HG02642 (cell line): ENCODE results near the gene CMTM8.
"Not testable (repeated sequence)": the region's sequence is repeated elsewhere in the genome, so short reads cannot be mapped to it uniquely, and the experiment has no call there.

Source experiments
- ATAC-seq: cut with Tn5 transposase; IDR thresholded peaks from one replicate; pipeline ENCODE4 v1.9.1; 2021; ENCODE audit warnings: mild to moderate bottlenecking; ENCODE audit not compliant: unreplicated experiment, poor library complexity

Gene CMTM8, protein sequence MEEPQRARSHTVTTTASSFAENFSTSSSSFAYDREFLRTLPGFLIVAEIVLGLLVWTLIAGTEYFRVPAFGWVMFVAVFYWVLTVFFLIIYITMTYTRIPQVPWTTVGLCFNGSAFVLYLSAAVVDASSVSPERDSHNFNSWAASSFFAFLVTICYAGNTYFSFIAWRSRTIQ

DNA sequence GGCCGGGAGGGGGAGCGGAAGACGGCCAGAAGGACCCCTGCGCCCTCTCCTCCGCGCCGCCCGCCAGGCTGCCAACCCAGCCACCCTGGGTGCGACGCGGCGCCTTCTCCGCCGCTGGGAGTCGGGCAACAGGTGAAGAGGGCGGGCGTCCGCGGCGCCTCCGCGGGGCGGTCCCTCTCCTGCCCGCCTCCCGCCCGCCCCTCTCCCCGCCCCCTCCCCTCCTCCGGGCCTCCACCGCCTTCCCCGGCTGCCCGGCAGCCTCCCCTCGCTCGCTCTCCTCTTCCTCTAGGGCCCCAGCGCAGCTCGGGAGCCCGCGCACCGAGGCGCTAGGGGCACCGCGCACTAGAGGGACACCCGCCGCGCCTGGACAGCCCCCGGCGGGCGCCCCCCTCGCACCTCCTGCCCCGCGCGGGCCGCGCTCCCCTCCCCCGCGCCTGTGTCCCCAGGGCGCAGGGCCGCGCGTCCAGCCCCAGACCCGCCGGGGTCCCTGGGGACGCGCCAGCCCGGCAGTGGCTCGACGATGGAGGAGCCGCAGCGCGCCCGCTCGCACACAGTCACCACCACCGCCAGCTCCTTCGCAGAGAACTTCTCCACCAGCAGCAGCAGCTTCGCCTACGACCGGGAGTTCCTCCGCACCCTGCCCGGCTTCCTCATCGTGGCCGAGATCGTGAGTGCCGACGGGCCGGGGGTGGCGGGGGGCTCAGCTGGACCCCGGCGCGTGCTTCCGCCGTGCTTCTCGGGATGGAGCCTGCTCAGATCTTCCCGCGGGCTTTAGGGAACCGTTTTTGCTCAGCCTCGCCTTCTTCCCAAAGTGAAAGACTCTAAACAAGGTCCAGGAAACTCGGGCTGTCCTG is at the start of gene CMTM8:
Gene CMTM8, plus strand, starts transcription at position 228 of the 854 bp plus-strand sequence. Its CDS starts 293 bp downstream, at position 521.
- peak; percentile 61 for ATAC-seq

DNA sequence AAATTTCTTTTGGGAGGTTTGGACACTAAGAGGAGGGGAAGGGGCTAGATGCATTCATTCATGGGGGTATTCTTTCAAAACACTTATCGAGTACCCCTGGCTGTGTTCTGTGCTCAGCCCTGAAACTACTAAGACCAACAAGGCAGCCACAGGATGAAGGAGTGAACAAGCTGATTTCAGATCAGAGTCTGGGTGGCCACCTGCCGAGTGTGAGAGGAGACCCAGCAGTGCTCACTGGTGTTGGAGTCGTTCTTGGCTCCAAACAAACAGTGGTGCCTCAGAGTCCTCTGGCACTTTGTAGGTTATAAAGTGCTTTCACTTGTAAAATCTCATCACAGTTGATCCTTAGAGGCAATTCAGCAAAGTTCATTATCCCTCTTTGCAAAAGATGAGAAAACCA is 48.8 kb upstream of the CMTM8 start:
- no peak for ATAC-seq

DNA sequence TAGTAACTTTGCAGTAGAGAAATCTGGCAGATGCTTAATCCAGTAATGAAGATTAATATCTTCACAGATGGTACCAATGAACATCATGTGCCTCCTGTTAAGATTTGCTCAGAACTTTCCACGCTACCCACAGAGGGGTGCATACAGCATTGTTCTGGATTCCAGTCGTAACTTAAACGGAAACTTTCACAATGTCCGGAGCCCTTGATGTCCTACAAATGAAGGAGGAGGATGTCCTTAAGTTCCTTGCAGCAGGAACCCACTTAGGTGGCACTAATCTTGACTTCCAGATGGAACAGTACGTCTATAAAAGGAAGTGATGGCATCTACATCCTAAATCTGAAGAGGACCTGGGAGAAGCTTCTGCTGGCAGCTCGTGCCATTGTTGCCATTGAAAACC is 47.9 kb upstream of the CMTM8 start:
- ATAC-seq = not testable (repeated sequence)

DNA sequence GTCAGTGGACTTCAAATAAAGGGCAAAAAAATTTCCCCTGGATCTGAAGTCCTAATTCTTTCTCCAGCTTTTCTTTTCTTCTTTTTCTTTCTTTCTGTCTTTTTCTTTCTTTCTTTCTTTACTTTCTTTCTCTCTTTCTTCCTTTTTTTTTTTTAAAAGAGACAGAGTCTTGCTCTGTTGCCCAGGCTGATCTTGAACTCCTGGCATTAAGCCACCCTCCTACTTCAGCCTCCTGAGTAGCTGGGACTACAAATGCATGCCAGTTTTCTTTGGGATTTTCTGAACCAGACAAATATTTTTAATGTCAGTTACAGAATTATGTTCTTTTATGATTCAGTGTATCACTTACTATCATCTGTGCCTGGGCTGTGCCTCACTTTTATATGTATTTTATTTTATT is 45.4 kb upstream of the CMTM8 start:
- ATAC-seq = no peak

DNA sequence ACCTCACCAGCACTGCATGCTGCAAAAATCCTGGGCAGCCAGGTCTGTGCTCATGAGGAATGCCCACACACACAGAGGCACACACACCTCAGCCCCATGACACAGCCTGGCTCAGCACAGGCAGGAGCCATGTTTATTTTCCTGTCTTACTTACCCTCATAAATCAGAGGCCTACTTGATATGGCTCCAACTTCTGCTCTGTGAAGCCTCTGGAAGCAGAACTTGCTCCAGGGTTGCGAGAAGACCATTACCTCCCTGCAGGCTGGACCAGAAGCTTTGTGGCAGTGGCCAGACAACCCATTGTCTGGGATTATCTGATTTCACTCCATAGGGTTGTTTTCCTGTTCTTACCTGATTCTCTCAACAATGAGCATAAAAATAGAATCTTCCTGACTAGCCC is 43.8 kb upstream of the CMTM8 start:
- ATAC-seq = no peak

DNA sequence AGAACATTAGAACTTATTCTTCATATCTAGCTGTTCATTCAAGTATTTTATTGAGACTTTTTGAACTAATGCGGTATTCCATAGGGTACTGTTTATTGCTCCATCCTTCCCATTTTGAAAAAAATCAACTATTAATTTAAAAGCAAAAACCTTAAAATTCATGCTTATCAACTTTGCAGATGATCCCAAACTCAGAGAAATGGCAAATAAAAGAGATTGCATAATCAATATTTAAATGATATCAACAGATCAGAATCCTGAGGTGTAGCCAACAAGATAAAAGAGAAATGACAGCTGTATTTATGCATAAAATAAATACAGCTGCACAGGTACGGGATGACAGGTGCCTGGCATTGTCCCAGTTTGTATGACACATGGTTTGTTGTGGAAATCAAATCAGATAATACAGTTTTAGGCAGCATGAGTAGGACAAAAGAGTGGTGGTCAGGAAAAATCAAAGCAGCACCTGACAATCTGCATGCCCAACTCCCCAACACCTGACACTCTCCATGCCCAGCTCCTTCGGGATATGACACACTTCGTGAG is 42.4 kb upstream of the CMTM8 start:
- no peak for ATAC-seq

DNA sequence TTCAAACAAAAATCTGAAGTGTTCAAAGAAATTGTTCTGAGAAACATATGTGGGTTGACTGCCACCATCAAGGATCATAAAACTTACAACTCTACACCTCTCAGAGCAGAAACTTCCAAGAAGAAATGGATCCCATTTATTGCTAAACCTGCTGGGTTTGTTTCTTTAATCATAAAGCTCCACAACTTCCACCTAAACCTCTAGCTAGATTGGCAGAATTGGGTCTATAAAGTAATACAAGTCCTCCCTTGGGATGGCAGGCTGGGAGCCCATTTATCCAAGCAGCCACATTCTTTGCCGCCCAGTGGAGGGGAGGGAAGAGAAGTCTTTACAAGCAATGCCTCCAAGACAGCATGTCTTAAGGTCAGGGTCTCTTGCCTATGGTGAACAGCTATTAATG is 40.5 kb upstream of the CMTM8 start:
- ATAC-seq = no peak

DNA sequence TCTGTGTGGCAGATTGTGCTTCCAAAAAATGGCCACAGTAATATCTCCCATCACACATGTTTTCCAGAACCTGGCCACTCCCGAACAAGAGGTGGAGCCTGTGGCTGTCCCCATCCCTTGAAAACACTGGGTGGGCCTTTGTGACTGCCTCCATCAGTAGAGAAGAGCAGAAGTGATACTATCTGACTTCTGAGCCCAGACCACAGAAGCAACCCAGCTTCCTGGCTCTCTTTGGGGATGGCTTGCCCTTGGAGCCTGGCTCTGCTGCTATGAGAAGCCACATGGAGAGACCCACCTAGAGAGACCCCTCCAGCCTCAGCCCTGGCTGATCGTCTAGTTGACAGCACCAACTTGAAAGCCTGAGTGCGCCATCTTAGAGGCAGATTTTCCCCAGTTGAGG is 39.8 kb upstream of the CMTM8 start:
- no peak for ATAC-seq

DNA sequence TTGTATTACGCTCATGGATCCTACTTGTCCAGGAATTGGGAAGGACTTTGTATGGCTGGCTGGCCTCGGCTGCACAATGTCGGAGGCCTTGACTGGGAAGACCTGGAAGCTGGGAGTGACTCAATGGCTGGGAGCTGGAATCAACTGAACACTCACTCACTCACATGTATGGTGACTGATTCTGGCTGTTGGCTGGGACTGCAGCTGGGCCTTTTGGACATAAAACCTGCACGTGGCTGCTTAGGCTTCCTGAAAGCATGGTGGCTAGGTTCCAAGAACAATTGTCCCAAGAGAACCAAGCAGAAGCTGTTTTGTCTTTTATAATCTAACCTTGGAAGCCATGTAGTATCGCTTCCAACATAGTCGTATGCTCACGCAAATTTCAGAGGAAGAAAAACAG is 38.0 kb upstream of the CMTM8 start:
- ATAC-seq = no peak

DNA sequence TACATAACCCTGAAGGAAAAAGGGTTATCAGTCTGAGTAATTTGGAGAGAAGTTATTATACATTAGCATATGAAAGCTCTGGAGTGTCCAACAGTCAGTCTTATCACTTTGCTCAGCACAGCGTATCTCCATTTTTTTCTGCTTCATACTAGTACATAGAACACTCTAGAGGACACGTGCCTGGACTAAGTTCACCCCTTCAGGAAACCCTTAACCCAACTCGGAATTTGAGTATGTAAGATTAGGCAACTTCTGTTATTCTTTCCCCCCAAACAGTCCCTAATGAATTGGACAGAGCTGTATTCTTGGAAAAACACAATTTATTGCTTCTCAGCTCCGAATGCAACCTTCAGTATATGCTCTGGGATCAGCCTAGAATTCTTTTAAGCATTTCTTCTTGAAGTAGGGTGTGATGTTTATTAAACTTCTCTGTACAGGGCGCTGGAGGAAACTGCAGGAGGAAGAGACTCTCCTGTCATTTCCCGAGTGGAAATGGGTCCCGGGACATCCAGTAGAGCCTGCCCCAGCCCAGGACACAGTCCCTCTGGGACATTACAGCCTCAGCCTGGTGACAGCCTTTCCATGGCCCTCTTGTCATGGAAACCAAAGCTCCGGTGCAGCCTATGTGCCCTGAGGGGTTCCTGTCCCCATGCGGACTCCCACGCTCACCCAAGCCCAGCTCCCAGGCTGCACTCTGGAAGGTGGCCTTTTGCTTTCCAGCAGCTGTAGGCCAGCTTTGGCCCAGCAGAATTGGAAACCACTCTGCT is 37.3 kb upstream of the CMTM8 start:
- ATAC-seq = no peak

DNA sequence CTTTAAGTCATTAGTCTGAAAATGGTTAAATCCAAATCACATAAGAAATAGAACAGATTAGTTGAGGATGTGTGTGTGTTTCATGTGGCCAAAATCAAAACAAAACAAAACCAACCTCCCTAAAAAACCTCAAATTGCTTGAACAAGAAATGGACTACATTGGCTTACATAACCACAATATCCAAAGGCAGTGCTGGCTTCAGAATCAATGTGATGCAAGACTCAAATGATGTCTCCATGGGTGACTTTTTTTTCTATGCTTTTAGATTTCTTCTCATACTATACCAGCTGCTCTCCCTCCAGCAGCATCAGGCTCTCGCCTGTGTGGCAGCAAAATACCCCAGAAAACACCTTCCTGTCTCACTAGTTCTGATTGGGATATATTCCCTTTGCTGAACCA is 36.0 kb upstream of the CMTM8 start:
- no peak for ATAC-seq

DNA sequence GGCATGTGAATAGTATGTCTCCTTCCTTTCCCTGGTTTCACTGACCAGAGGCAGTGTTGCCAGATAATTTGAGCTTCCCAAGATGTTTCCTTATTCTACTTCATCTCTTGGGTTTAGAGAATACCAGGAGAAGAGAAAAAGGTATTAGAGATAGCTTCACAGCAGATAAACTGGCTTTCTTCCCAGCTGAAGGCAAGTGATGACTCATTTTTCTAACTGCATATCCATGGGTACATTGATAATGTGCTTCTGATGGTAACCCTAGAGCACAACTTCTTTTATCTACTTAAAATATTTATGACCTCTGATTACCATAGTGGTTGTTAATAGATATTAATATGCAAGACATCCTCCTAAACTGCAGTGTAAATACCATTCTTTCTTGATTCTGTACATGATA is 34.6 kb upstream of the CMTM8 start:
- no peak for ATAC-seq

DNA sequence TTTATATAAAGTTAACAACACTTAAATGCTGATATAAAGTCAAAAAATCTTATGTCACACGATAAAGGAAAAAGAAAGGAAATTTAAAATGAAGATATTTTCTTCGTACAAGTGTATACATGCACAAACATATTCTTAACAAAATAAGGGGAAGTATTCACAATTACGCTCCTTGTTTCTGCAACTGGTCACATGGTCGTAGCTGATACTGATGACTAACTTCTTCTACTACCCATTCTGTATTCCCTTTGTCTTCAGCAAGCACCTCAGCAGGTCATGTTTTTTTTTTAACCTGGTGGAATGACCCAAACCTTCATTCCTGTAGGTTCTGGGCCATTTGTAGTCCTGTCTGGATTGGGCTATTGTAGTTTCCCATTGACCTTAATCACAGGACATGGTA is 30.0 kb upstream of the CMTM8 start:
- no peak for ATAC-seq

DNA sequence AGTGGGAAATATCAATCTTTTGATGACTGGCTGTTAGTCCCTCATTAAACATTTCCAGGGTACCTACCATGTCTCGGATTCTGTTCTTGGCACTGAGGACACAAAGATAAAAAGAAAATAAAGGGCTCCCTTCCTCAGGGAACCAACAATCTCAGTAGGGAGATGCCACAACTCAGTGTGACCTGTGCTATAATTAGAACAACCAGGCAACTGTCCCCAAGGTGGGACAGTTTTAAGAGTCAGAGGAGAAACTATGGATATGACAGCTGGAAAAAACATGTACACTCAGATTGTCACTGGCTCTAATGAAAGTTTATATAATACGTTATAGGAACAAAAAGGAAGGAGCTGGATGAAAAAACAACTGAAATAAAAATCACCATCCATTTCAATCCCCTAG is 23.3 kb upstream of the CMTM8 start:
- no peak for ATAC-seq

DNA sequence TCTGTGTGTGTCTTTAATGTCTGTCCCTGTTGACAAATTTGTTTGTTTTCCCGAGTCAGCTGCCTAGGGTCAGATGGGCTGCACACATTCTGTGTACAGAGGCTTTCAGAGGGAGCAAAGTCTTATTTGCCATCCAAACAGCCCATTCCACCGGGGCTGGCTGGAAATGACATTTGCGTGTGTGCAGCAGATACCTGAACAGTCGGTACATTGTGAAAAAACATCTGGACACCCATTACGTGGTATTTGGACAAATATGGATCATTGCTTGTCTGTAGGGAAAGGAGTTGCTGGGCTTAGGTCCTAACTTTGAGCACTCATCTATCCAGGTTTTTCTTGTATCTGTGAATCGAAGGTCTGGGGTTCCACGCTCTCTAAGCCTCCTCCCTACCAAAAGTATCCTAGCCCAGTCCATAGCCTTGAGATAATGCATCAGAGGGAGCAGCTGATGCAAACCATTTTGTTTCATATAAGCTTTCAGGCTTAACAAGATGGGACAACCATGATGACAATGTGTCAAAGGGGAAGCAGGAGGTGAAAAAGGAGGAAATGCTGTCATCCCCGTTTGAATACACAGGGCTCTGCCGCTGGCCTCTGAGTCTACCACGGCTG is 22.2 kb upstream of the CMTM8 start:
- ATAC-seq = no peak

DNA sequence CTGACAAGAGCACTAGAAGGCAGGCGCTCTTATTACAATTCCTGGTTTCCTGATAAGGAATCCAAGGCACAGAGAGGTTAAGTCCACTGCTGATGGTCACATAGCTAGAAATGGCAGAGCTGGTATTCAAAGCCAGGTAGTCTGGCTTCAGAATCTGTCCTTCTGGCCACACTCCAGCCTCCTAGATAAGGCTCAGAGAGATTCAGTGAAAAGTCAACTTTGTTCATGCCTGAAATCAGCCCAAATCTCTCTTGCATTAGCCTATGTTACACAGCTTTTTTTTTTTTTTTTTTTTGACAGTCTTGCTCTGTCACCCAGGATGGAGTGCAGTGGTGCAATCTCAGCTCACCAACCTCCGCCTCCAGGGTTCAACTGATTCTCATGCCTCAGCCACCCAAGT is 21.1 kb upstream of the CMTM8 start:
- no peak for ATAC-seq

DNA sequence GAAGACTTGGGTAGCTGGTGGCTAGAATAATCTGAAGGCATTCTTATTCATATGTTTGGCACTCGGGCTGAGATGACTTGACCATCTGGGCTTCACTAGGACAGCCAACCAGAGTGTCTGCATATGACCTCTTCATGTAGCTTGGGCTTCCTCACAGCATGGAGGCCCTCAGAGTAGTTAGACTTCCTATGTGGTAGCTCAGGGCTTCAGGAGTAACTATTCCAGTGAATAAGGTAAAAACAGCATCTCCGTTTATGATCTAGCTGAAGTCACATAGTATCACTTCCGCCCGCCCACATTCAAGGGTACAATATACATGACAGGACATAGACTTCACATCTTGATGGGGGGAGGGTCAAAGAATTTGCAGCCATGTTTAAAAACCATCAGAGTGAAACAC is 18.9 kb upstream of the CMTM8 start:
- no peak for ATAC-seq

DNA sequence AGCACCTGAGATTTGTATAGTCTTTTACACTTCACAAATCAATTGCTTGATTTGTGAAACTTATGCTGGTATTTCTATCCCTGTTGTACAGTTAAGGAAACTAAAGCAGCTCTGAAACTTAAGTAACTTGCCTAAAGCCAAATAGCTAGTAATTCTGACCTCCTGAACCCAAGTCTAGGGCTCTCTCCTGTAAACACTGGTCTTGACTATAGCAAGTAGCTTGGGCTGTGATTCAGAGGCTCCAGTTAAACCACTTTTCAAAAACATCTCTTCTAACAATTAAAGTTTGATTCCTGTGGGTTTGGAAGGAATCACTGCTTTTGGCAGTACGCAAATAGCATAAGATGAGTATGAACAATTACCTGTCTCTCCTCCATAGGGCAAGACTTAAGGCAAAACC is 18.5 kb upstream of the CMTM8 start:
- ATAC-seq = no peak

DNA sequence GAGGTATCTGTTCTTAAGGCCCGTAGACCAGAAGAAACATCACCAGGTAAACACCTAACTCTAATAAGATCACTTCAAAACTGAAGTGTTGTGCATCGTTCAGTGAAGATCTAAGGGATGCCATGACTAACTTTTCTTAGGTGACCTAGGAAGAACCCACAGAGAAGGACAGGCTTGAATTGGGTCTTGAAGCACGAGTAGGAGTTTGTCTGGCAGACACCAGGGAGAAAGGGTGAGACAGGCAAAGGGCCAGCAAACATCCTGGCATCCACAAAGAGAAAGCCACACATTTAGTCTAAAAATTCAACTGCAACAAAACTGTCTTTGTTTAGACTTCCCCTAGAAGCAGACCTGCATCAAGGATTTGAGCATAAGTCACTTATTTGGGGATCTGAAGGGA is 15.5 kb upstream of the CMTM8 start:
- ATAC-seq = no peak

DNA sequence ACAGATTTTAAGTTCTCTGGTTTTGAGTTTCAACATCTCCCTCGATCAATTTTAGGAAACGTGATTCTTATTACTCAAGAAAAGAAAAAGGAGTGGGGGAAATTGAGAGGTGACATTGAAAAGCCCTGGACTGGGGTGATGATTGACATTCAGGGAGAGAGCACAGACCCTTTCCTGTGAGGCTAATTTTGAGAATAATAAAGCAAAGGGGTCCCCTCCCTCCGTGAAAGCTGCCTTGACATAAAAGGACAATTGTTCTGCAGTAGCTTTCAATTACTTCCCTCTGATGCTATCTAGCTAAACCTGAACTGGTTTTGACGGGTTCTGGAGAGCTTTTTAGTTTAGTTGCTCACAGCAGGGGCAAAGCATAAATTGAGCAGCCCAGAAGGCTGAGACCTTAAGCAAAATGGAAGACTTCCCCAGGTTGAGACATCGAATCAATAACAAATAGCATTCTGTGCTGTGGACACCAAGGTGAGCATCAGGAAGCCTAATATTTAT is 14.4 kb upstream of the CMTM8 start:
- no peak for ATAC-seq
